ENCODE data around the gene USP40.

The USP40 gene

DNA sequence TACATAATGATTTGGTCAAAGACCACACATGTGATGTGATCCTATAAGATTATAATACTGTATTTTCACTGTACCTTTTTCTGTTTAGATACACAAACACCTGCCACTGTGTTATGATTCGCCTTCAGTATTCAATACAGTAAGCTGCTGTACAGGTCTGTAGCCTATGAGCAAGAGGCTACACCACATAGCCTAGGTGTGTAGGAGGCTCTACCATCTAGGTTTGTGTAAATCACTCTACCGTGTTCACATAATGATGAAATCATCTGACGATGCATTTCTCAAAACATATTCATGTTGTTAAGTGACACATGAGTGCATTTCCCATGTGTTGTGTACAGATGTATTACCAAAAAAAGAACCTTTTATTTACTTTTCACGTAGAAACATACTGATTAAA, 74.5 kb downstream of the USP40 start:
- DNase-seq (ENCODE audit: low read depth, low spot score) = no peak
- no peak overlapping the region for H3K4me3 ChIP-seq (ENCODE audit: low read depth, low read length)
- in situ Hi-C loops (cut with HindIII; ENCODE audit: low sequenced_read_pairs) = no loop called here
- TF ChIP-seq, protein P1, sequence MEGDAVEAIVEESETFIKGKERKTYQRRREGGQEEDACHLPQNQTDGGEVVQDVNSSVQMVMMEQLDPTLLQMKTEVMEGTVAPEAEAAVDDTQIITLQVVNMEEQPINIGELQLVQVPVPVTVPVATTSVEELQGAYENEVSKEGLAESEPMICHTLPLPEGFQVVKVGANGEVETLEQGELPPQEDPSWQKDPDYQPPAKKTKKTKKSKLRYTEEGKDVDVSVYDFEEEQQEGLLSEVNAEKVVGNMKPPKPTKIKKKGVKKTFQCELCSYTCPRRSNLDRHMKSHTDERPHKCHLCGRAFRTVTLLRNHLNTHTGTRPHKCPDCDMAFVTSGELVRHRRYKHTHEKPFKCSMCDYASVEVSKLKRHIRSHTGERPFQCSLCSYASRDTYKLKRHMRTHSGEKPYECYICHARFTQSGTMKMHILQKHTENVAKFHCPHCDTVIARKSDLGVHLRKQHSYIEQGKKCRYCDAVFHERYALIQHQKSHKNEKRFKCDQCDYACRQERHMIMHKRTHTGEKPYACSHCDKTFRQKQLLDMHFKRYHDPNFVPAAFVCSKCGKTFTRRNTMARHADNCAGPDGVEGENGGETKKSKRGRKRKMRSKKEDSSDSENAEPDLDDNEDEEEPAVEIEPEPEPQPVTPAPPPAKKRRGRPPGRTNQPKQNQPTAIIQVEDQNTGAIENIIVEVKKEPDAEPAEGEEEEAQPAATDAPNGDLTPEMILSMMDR (IDR thresholded peaks at IDR 0.05; ENCODE audit: low read depth, low read length) = no peak

DNA sequence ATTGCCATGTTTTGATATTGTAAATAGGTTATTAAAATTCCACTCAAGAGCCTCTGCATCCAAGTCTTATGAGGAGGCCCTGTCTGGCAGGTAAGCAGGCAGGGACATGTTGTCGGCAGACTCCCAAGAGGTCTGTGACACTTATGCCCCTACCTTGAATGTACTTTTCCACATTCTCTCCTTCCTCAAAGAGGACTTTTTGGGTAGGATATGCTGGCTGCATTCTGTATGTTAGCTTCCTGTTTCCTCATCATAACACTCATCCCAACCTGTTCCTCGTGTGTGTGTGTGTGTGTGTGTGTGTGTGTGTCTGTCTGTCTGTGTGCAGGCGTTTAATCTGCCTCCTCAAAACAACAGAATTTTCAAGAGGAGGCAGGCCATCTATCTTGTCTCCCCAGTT, 75.3 kb downstream of the USP40 start:
- H3K4me3 ChIP-seq (ENCODE audit: low read depth, low read length) = no peak overlapping the region
- in situ Hi-C loops (cut with HindIII; ENCODE audit: low sequenced_read_pairs) = no loop called here
- TF ChIP-seq, protein P1 (IDR thresholded peaks at IDR 0.05; ENCODE audit: low read depth, low read length) = no peak
- DNase-seq (ENCODE audit: low read depth, low spot score) = no peak

DNA sequence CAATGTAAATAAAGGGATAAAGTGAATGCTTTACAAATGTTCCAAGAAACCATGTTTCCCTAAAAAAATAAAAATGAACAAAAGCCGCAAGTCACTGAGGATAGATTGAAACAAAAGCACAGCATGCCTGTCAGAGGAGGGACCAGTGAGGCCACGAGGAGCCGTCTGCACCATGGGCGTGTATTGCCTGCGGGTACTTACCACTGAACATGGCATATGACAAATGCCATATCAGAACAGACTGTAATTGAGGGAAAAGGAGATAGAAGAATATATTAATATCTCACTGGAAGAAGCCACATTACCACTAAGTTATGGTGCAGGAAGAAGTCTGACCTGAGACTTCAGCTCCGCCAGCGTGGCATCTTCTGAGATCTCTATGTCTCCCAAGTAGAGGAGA, 75.8 kb downstream of the USP40 start:
- H3K4me3 ChIP-seq (ENCODE audit: low read depth, low read length) = no peak overlapping the region
- DNase-seq (ENCODE audit: low read depth, low spot score) = no peak
- in situ Hi-C loops (cut with HindIII; ENCODE audit: low sequenced_read_pairs) = no loop called here
- TF ChIP-seq, protein P1 (IDR thresholded peaks at IDR 0.05; ENCODE audit: low read depth, low read length) = no peak

GRCh38 chr2:233489666-233490065, 76.9 kb downstream of the USP40 start:
- in situ Hi-C loops (cut with HindIII; ENCODE audit: low sequenced_read_pairs) = no loop called here
- TF ChIP-seq, protein P1 (IDR thresholded peaks at IDR 0.05; ENCODE audit: low read depth, low read length) = no peak
- H3K4me3 ChIP-seq (ENCODE audit: low read depth, low read length) = no peak overlapping the region
- peak; percentile 30 for DNase-seq (ENCODE audit: low read depth, low spot score)

DNA sequence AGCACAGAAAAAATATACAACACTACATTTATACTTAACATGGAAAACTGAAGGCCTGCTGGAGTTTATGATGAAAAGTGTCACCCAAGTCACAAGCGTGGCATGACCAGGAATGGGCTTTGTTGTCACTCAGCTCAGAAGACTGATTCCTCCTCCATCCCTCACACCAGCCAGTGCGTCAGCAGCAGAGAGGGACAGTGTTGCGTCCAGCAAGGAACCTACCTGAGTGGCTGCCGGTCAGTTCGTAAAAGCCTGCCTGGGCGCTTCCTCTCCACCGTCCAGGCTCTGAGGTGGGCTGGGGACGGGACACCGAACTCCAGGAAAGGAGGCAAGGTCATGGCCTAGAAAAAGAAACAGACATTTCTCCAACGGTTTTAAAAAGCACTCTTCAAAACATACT, 77.4 kb downstream of the USP40 start:
- TF ChIP-seq, protein P1 (IDR thresholded peaks at IDR 0.05; ENCODE audit: low read depth, low read length) = no peak
- in situ Hi-C loops (cut with HindIII; ENCODE audit: low sequenced_read_pairs) = no loop called here
- no peak overlapping the region for H3K4me3 ChIP-seq (ENCODE audit: low read depth, low read length)
- no peak for DNase-seq (ENCODE audit: low read depth, low spot score)

DNA sequence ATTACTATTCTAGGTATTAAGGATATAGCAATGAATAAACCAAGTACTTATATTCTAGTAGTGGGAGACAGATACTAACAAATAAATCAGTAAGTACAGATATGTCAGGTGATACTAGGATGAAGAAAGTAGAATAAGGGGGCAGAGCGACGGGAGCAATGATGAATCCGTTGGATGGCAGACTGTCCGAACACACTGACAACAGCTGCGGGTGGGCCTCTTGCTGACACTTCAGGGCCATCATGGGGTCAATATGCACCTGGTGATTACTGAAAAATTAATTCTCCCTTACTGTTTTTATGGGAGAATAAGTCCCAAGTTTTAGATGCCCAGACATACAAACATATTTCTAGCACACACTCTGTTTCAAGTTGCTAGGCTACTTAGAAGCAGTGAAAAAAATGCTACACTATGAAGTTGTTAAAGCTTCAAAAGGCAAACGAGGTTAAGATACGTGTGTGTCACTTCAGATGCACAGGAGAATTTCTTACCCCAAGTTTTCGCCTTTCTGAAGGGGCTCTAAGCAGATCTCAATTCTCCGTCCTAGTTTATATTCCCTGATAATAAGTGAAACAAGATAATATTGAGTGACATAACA, 78.7 kb downstream of the USP40 start:
- in situ Hi-C loops (cut with HindIII; ENCODE audit: low sequenced_read_pairs) = no loop called here
- TF ChIP-seq, protein P1 (IDR thresholded peaks at IDR 0.05; ENCODE audit: low read depth, low read length) = no peak
- no peak for DNase-seq (ENCODE audit: low read depth, low spot score)
- H3K4me3 ChIP-seq (ENCODE audit: low read depth, low read length) = no peak overlapping the region
